BE2C (cell line): Measurements from ENCODE around the gene CD164L2.

Source experiments
- DNase-seq: peaks from one replicate; pipeline ENCODE4 v3.0.0-alpha.2; 2020
- H3K27me3 ChIP-seq: fragments of 250-450 bp; sonication (Bioruptor Pico); 2 replicates; pipeline ENCODE4 v1.5.1; 2020; ENCODE audit warnings: mild to moderate bottlenecking
- H3K36me3 ChIP-seq: fragments of 250-450 bp; sonication (Bioruptor Pico); 2 replicates; pipeline ENCODE4 v1.5.1; 2020; ENCODE audit warnings: mild to moderate bottlenecking
- H3K4me1 ChIP-seq: fragments of 250-450 bp; sonication (Bioruptor Pico); 2 replicates; pipeline ENCODE4 v1.5.1; 2020
- H3K4me3 ChIP-seq: 2 replicates; pipeline ENCODE4 v1.5.1; 2011; ENCODE audit warnings: low read depth, low read length
- H3K9me3 ChIP-seq: fragments of 250-450 bp; sonication (Bioruptor Pico); 2 replicates; pipeline ENCODE4 v1.5.1; 2020
- CTCF ChIP-seq: IDR thresholded peaks from 2 replicates; pipeline ENCODE4 v1.5.1; 2012; ENCODE audit warnings: mild to moderate bottlenecking, low read depth, low read length

Gene CD164L2

GRCh38 chr1:27361553-27361952, 21.6 kb downstream of the CD164L2 start:
- no peaks in the 10 kb centered on the region; the same call in 1 of the 2 replicates for H3K4me1 ChIP-seq
- no peaks in the 10 kb centered on the region for H3K9me3 ChIP-seq
- H3K36me3 ChIP-seq = no peaks in the 10 kb centered on the region
- H3K4me3 ChIP-seq = no peak overlapping the region
- DNase-seq = no peak
- TF ChIP-seq CTCF = no peak
- H3K27me3 ChIP-seq = no peaks in the 10 kb centered on the region

GRCh38 chr1:27361044-27361402, 22.1 kb downstream of the CD164L2 start:
- H3K4me3 ChIP-seq = no peak overlapping the region
- H3K4me1 ChIP-seq = no peaks in the 10 kb centered on the region; the same call in 1 of the 2 replicates
- no peaks in the 10 kb centered on the region for H3K36me3 ChIP-seq
- TF ChIP-seq CTCF = no peak
- H3K27me3 ChIP-seq = no peaks in the 10 kb centered on the region
- DNase-seq = no peak
- no peaks in the 10 kb centered on the region for H3K9me3 ChIP-seq

- H3K36me3 ChIP-seq = no peaks in the 10 kb centered on the region
- no peaks in the 10 kb centered on the region for H3K27me3 ChIP-seq
- no peaks in the 10 kb centered on the region; the same call in 1 of the 2 replicates for H3K4me1 ChIP-seq
- H3K4me3 ChIP-seq = no peak overlapping the region
- TF ChIP-seq CTCF = no peak
- no peak for DNase-seq
- no peaks in the 10 kb centered on the region for H3K9me3 ChIP-seq
These were observed 22.7 kb downstream of the CD164L2 start for GRCh38 chr1:27360159-27361043.

- Histone ChIP-seq H3K36me3 (no peaks in the 10 kb centered on the region), H3K4me1 (no peaks in the 10 kb centered on the region), H3K27me3 (no peaks in the 10 kb centered on the region), H3K4me3 (no peak overlapping the region), H3K9me3 (no peaks in the 10 kb centered on the region)
- TF ChIP-seq CTCF = no peak
- DNase-seq = no peak
These were observed 23.3 kb downstream of the CD164L2 start for GRCh38 chr1:27359822-27360158.

GRCh38 chr1:27358928-27359313, 24.2 kb downstream of the CD164L2 start:
- no peaks in the 10 kb centered on the region for H3K9me3 ChIP-seq
- no peak for TF ChIP-seq CTCF
- no peak overlapping the region for H3K4me3 ChIP-seq
- H3K36me3 ChIP-seq = no peaks in the 10 kb centered on the region
- no peaks in the 10 kb centered on the region for H3K27me3 ChIP-seq
- DNase-seq = no peak
- no peaks in the 10 kb centered on the region for H3K4me1 ChIP-seq
